GM23248 (cell line): ENCODE results near the gene GPR176. TPM values are rescaled to one million over a fixed set of nuclear protein-coding genes. Genes with fewer than 3 reads are reported as not detected.

Experiments
- DNase-seq: peaks from one replicate; pipeline ENCODE4 v3.0.0-alpha.2; 2015
- H2AFZ ChIP-seq: fragments of 200-600 bp; sonication (generic); 2 replicates; pipeline ENCODE4 v1.6.1; 2016; ENCODE audit warnings: antibody characterized with exemption
- H3F3A ChIP-seq: fragments of 200-600 bp; sonication (generic); 2 replicates; pipeline ENCODE4 v1.6.1; 2016; ENCODE audit warnings: mild to moderate bottlenecking, antibody characterized with exemption, mixed run types; ENCODE audit not compliant: insufficient read depth
- H3K27ac ChIP-seq: fragments of 200-600 bp; sonication (generic); 2 replicates; pipeline ENCODE4 v1.5.1; 2016; ENCODE audit warnings: mild to moderate bottlenecking
- H3K27me3 ChIP-seq: fragments of 200-600 bp; sonication (generic); replicated peaks from 2 replicates; pipeline ENCODE4 v1.6.1; 2016; ENCODE audit warnings: mild to moderate bottlenecking; ENCODE audit not compliant: insufficient read depth
- H3K36me3 ChIP-seq: fragments of 200-600 bp; sonication (generic); 2 replicates; pipeline ENCODE4 v1.6.1; 2016; ENCODE audit warnings: low read depth, mild to moderate bottlenecking
- H3K4me1 ChIP-seq: fragments of 200-600 bp; sonication (generic); 2 replicates; pipeline ENCODE4 v1.6.1; 2016; ENCODE audit warnings: mild to moderate bottlenecking; ENCODE audit not compliant: insufficient read depth
- H3K4me2 ChIP-seq: fragments of 200-600 bp; sonication (generic); one replicate; pipeline ENCODE4 v1.6.1; 2016; ENCODE audit warnings: mild to moderate bottlenecking; ENCODE audit not compliant: unreplicated experiment
- H3K4me3 ChIP-seq: fragments of 200-600 bp; sonication (generic); 2 replicates; pipeline ENCODE4 v1.5.1; 2016; ENCODE audit warnings: mild to moderate bottlenecking
- H3K79me2 ChIP-seq: fragments of 200-600 bp; sonication (generic); 2 replicates; pipeline ENCODE4 v1.6.1; 2016; ENCODE audit warnings: mild to moderate bottlenecking; ENCODE audit not compliant: insufficient read depth
- H3K9ac ChIP-seq: fragments of 200-600 bp; sonication (generic); 2 replicates; pipeline ENCODE4 v1.6.1; 2016; ENCODE audit warnings: mild to moderate bottlenecking
- H3K9me2 ChIP-seq: fragments of 200-600 bp; sonication (generic); 2 replicates; pipeline ENCODE4 v1.6.1; 2016; ENCODE audit warnings: mixed run types, mild to moderate bottlenecking, moderate library complexity; ENCODE audit not compliant: insufficient read depth
- H3K9me3 ChIP-seq: fragments of 200-600 bp; sonication (generic); one replicate; pipeline ENCODE4 v1.6.1; 2017; ENCODE audit warnings: low read depth
- H4K20me1 ChIP-seq: fragments of 200-600 bp; sonication (generic); 2 replicates; pipeline ENCODE4 v1.6.0; 2016; ENCODE audit not compliant: insufficient read depth
- EZH2 ChIP-seq: fragments of 200-600 bp; sonication (generic); IDR thresholded peaks from 2 replicates; pipeline ENCODE4 v1.6.1; 2018; ENCODE audit warnings: antibody characterized with exemption, mild to moderate bottlenecking; ENCODE audit not compliant: insufficient read depth, poor library complexity, severe bottlenecking
- EZH2phosphoT487 ChIP-seq: fragments of 200-600 bp; sonication (generic); IDR thresholded peaks from 2 replicates; pipeline ENCODE4 v1.6.1; 2018; ENCODE audit warnings: antibody characterized with exemption, moderate library complexity, mild to moderate bottlenecking, low read depth; ENCODE audit not compliant: insufficient read depth
- WGBS, 2 experiments: methylation state at CpG; one replicate each; pipeline ENCODE4 v1.1.6; 2015 to 2017; ENCODE audit warnings: low lambda C conversion rate in 2 of 2, low coverage in 1 of 2; ENCODE audit errors: missing lambda C conversion rate in 2 of 2; 5-methylcytosine and 5-hydroxymethylcytosine counted together
- in situ Hi-C: fragments of 300-500 bp; cut with MboI; formaldehyde crosslinking; loops from 2 replicates; pipeline ENCODE4 v1.15.0; 2020
- polyA plus RNA-seq: library from polyadenylated mRNA; unstranded; fragments of >200 nt; fragmentation: Nextera tagmentation; extraction: Ambion mirVana; gene quantifications from 2 replicates; pipeline ENCODE4 v1.2.1, GENCODE V29; 2016
- total RNA-seq: library from RNA; depleted of rRNA; stranded (reverse); fragments of >200 nt; shearing (Covaris generic); gene quantifications from 2 replicates; pipeline ENCODE4 v1.2.3, GENCODE V29; 2014

The GPR176 gene
- total and polyA plus RNA-seq, 2 experiments from 2014 or later: 161 to 254 TPM

- Histone ChIP-seq H3K4me3 (no peak overlapping the region), H3K36me3 (peaks cover 42% of the 10 kb centered on the region), H3K27me3 (no peaks in the 10 kb centered on the region), H3K79me2 (peaks cover 19% of the 10 kb centered on the region), H3K9me3 (no peaks in the 10 kb centered on the region), H3K9ac (no peak overlapping the region), H3K9me2 (no peaks in the 10 kb centered on the region), H4K20me1 (no peaks in the 10 kb centered on the region), H2AFZ (no peak overlapping the region), H3K4me1 (no peaks in the 10 kb centered on the region), H3F3A (peaks cover 18% of the 10 kb centered on the region; the same call in 1 of the 2 replicates), H3K4me2 (no peak overlapping the region), H3K27ac (no peak overlapping the region)
- WGBS, 2 experiments: 99% methylated on average over 5 of the region's 5 CpGs
- TF ChIP-seq EZH2: no peak
- TF ChIP-seq EZH2phosphoT487: no peak
- no peak for DNase-seq
- in situ Hi-C loops: no loop called here
Measured at GRCh38 chr15:39796601-39797000, 123.5 kb downstream of the GPR176 start.

- H4K20me1 ChIP-seq: no peaks in the 10 kb centered on the region
- DNase-seq: no peak
- H3K4me2 ChIP-seq: no peak overlapping the region
- no peaks in the 10 kb centered on the region for H3K4me1 ChIP-seq
- TF ChIP-seq EZH2: no peak
- TF ChIP-seq EZH2phosphoT487: no peak
- peaks cover 8% of the 10 kb centered on the region; the same call in 1 of the 2 replicates for H3K79me2 ChIP-seq
- H3K4me3 ChIP-seq: no peak overlapping the region
- H3K27ac ChIP-seq: no peak overlapping the region
- no peaks in the 10 kb centered on the region for H3K9me3 ChIP-seq
- no peak overlapping the region for H3K9ac ChIP-seq
- H3K27me3 ChIP-seq: no peaks in the 10 kb centered on the region
- H3F3A ChIP-seq: peaks cover 18% of the 10 kb centered on the region; the same call in 1 of the 2 replicates
- in situ Hi-C loops: no loop called here
- H2AFZ ChIP-seq: no peak overlapping the region
- peaks cover 31% of the 10 kb centered on the region for H3K36me3 ChIP-seq
- no peaks in the 10 kb centered on the region for H3K9me2 ChIP-seq
- 60 to 71% methylated on average over 3 of the region's 3 CpGs for whole genome bisulfite sequencing, 2 experiments
Measured at GRCh38 chr15:39795486-39795885, 124.6 kb downstream of the GPR176 start.

GRCh38 chr15:39794954-39795353, 125.1 kb downstream of the GPR176 start:
- Histone ChIP-seq H3F3A (peaks cover 23% of the 10 kb centered on the region), H3K27ac (no peak overlapping the region), H3K27me3 (no peaks in the 10 kb centered on the region), H3K4me2 (no peak overlapping the region), H4K20me1 (no peaks in the 10 kb centered on the region), H3K9ac (no peak overlapping the region), H3K36me3 (peaks cover 26% of the 10 kb centered on the region), H3K9me3 (no peaks in the 10 kb centered on the region), H3K4me3 (no peak overlapping the region), H3K79me2 (peaks cover 3% of the 10 kb centered on the region; the same call in 1 of the 2 replicates), H2AFZ (no peak overlapping the region), H3K9me2 (no peaks in the 10 kb centered on the region), H3K4me1 (peaks cover 4% of the 10 kb centered on the region)
- TF ChIP-seq EZH2phosphoT487: no peak
- no peak for TF ChIP-seq EZH2
- no peak for DNase-seq
- in situ Hi-C loops: no loop called here
- WGBS, 2 experiments: 95 to 96% methylated on average over 3 of the region's 3 CpGs

DNA sequence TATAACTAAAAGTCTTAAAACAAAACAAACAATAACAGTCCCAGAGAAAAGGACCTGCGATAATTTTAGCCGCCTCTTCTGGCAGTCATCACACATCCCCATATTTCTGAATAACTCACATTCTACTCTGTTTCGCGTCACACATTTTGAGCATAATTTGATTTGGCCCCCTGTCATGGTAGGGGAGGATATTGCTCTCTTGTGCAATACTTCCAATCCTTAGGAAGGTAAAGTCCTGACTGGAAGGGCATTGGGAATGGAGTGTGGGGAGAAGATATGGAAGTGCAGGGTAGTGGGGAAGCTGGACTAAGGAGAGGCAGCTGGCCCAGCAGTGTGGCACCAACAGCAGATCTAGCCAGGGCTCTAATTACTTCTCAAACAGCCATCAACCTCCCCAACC, 126.1 kb downstream of the GPR176 start:
- Histone ChIP-seq H3K79me2 (no peaks in the 10 kb centered on the region), H3K9me3 (no peaks in the 10 kb centered on the region), H3K9me2 (no peaks in the 10 kb centered on the region), H3K27me3 (no peaks in the 10 kb centered on the region), H2AFZ (no peak overlapping the region), H3K27ac (no peak overlapping the region), H3K36me3 (peaks cover 18% of the 10 kb centered on the region), H3K4me2 (no peak overlapping the region), H3K4me1 (peaks cover 14% of the 10 kb centered on the region), H3F3A (peaks cover 33% of the 10 kb centered on the region), H4K20me1 (no peaks in the 10 kb centered on the region), H3K4me3 (no peak overlapping the region), H3K9ac (no peak overlapping the region)
- WGBS, 2 experiments: 97% methylated on average over 4 of the region's 4 CpGs
- in situ Hi-C loops: no loop called here
- DNase-seq: no peak
- no peak for TF ChIP-seq EZH2
- no peak for TF ChIP-seq EZH2phosphoT487

DNA sequence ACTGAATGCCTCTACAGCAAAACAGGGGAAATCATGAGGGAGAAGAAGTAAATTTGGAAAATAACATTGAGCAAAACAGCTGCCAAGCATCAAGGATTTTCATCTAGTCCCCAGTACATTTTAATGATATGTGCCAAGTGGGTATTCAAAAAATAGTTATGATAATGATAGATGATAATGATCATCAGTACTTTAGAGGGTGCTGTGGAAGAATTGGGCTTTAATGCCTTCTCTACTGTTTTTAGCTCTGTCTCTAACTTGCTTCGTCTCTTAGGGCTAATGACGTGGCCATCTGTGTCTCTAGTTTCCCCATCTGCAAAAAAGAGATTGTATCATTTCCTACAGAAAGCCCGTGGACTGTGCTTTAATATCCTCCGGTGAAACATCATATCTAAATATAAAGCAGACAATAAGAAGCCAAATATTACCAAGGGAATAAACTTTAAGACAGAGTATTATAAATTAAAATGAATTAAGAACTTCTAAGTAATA, 127.2 kb downstream of the GPR176 start:
- no peak for TF ChIP-seq EZH2
- no peak for TF ChIP-seq EZH2phosphoT487
- H3K4me1 ChIP-seq: peaks cover 24% of the 10 kb centered on the region
- H3K27me3 ChIP-seq: no peaks in the 10 kb centered on the region
- WGBS, 2 experiments: 23 to 36% methylated on average over 4 of the region's 4 CpGs
- H3K36me3 ChIP-seq: peaks cover 8% of the 10 kb centered on the region; the same call in 1 of the 2 replicates
- no peaks in the 10 kb centered on the region for H3K9me3 ChIP-seq
- no peak overlapping the region for H3K27ac ChIP-seq
- DNase-seq: peak; percentile 33
- H3K4me2 ChIP-seq: no peak overlapping the region
- H3K9ac ChIP-seq: no peak overlapping the region
- H3K79me2 ChIP-seq: no peaks in the 10 kb centered on the region
- no peak overlapping the region for H2AFZ ChIP-seq
- in situ Hi-C loops: no loop called here
- no peaks in the 10 kb centered on the region for H4K20me1 ChIP-seq
- no peak overlapping the region for H3K4me3 ChIP-seq
- no peaks in the 10 kb centered on the region for H3K9me2 ChIP-seq
- H3F3A ChIP-seq: peaks cover 43% of the 10 kb centered on the region
